Type B pancreatic cell (in vitro differentiated cells): ENCODE data around the gene TMEM150A. TPM values are rescaled to one million over a fixed set of nuclear protein-coding genes. Genes with fewer than 3 reads are reported as not detected.

Experiments used
- DNase-seq: peaks from one replicate; pipeline ENCODE4 v3.0.0; 2021; ENCODE audit warnings: mixed read lengths; ENCODE audit not compliant: unreplicated experiment; ENCODE audit errors: extremely low spot score
- H3K27ac Mint-ChIP-seq: 2 replicates; pipeline ENCODE4 v1.8.0; 2021; ENCODE audit warnings: mild to moderate bottlenecking, mixed read lengths
- H3K27me3 Mint-ChIP-seq: 2 replicates; pipeline ENCODE4 v1.8.0; 2021; ENCODE audit warnings: mixed read lengths
- H3K36me3 Mint-ChIP-seq: 2 replicates; pipeline ENCODE4 v1.8.0; 2021; ENCODE audit warnings: mixed read lengths
- H3K4me1 Mint-ChIP-seq: one replicate; pipeline ENCODE4 v1.8.0; 2021; ENCODE audit warnings: mixed read lengths; ENCODE audit not compliant: unreplicated experiment
- H3K4me3 Mint-ChIP-seq: 2 replicates; pipeline ENCODE4 v1.8.0; 2021; ENCODE audit warnings: mild to moderate bottlenecking, mixed read lengths
- H3K9me3 Mint-ChIP-seq: 2 replicates; pipeline ENCODE4 v1.8.0; 2021; ENCODE audit warnings: mixed read lengths
- CTCF ChIP-seq: fragments of 200-600 bp; sonication (generic); conservative IDR thresholded peaks from 2 replicates; pipeline ENCODE4 v1.5.0; 2021; ENCODE audit warnings: antibody characterized with exemption, mild to moderate bottlenecking
- total RNA-seq: library from RNA; stranded (reverse); gene quantifications from 2 replicates; pipeline ENCODE4 v1.2.1, GENCODE V29; 2021; ENCODE audit warnings: low replicate concordance

The TMEM150A gene
- total RNA-seq, 1 donor from 2014 or later: 19.8 TPM

- Mint-ChIP-seq H3K27me3 (no peaks in the 10 kb centered on the region), H3K36me3 (no peaks in the 10 kb centered on the region), H3K9me3 (no peaks in the 10 kb centered on the region), H3K27ac (peak overlapping the region; percentile 81), H3K4me3 (peak overlapping the region; percentile 89), H3K4me1 (peaks cover 25% of the 10 kb centered on the region)
- DNase-seq: no peak
- no peak for TF ChIP-seq CTCF
Measured at GRCh38 chr2:85601771-85602475, 575 bp downstream of the TMEM150A start.

- no peaks in the 10 kb centered on the region for H3K27me3 Mint-ChIP-seq
- peaks cover 24% of the 10 kb centered on the region for H3K4me1 Mint-ChIP-seq
- peak overlapping the region; percentile 81 for H3K27ac Mint-ChIP-seq
- peak overlapping the region; percentile 89 for H3K4me3 Mint-ChIP-seq
- H3K9me3 Mint-ChIP-seq: no peaks in the 10 kb centered on the region
- no peak for DNase-seq
- TF ChIP-seq CTCF: no peak
- no peaks in the 10 kb centered on the region for H3K36me3 Mint-ChIP-seq
Measured at GRCh38 chr2:85600951-85601770, 1.3 kb downstream of the TMEM150A start.

GRCh38 chr2:85600235-85600575 is 2.3 kb downstream of the TMEM150A start:
- TF ChIP-seq CTCF: no peak
- peak overlapping the region; percentile 89 for H3K4me3 Mint-ChIP-seq
- DNase-seq: no peak
- peaks cover 20% of the 10 kb centered on the region for H3K4me1 Mint-ChIP-seq
- H3K9me3 Mint-ChIP-seq: no peaks in the 10 kb centered on the region
- H3K27ac Mint-ChIP-seq: no peak overlapping the region
- H3K36me3 Mint-ChIP-seq: peaks cover 4% of the 10 kb centered on the region
- H3K27me3 Mint-ChIP-seq: no peaks in the 10 kb centered on the region

- Mint-ChIP-seq H3K9me3 (no peaks in the 10 kb centered on the region), H3K27me3 (no peaks in the 10 kb centered on the region), H3K4me1 (peaks cover 17% of the 10 kb centered on the region), H3K4me3 (peak overlapping the region; percentile 25), H3K36me3 (peaks cover 4% of the 10 kb centered on the region), H3K27ac (no peak overlapping the region)
- TF ChIP-seq CTCF: no peak
- DNase-seq: no peak
Measured at GRCh38 chr2:85599468-85600234, 2.8 kb downstream of the TMEM150A start.

GRCh38 chr2:85598594-85599340 is 3.7 kb downstream of the TMEM150A start:
- Mint-ChIP-seq H3K27ac (no peak overlapping the region), H3K4me1 (peaks cover 19% of the 10 kb centered on the region), H3K4me3 (peak overlapping the region; percentile 55), H3K9me3 (no peaks in the 10 kb centered on the region), H3K36me3 (peaks cover 4% of the 10 kb centered on the region), H3K27me3 (no peaks in the 10 kb centered on the region)
- no peak for TF ChIP-seq CTCF
- no peak for DNase-seq
